Fibroblast of lung (primary cell): Measurements from ENCODE around the gene ELMO1. TPM values are rescaled to one million over a fixed set of nuclear protein-coding genes. Genes with fewer than 3 reads are reported as not detected.
A peak's percentile ranks its signal among the peaks of the same experiment; 100 is the strongest.

ENCODE experiments used
- DNase-seq, 2 donors: peaks; one replicate each; pipeline versions ENCODE4 v3.0.0 to v3.0.0-alpha.2; 2010; ENCODE audit warnings: low read depth in 2 of 2
- H2AFZ ChIP-seq: 2 replicates; pipeline ENCODE4 v1.5.1; 2012; ENCODE audit warnings: low read length, control low read depth, inconsistent platforms
- H3K27ac ChIP-seq: 2 replicates; pipeline ENCODE4 v1.5.1; 2011; ENCODE audit warnings: low read length, control low read depth; ENCODE audit not compliant: insufficient read depth
- H3K27me3 ChIP-seq: 2 replicates; pipeline ENCODE4 v1.5.1; 2011; ENCODE audit warnings: mild to moderate bottlenecking, low read length; ENCODE audit not compliant: control insufficient read depth, insufficient read depth
- H3K36me3 ChIP-seq: 2 replicates; pipeline ENCODE4 v1.5.1; 2011; ENCODE audit warnings: low read length; ENCODE audit not compliant: control insufficient read depth, insufficient read depth
- H3K4me1 ChIP-seq: 2 replicates; pipeline ENCODE4 v1.5.1; 2011; ENCODE audit warnings: low read length; ENCODE audit not compliant: control insufficient read depth, insufficient read depth; ENCODE audit errors: extremely low read depth
- H3K4me2 ChIP-seq: 2 replicates; pipeline ENCODE4 v1.5.1; 2011; ENCODE audit warnings: low read length, control low read depth; ENCODE audit not compliant: insufficient read depth; ENCODE audit errors: extremely low read depth
- H3K4me3 ChIP-seq, 4 experiments: fragments of 200-600 bp in 1 of 4; sonication (generic) in 1 of 4; replicated peaks in 1 of 4; 2 replicates each; pipeline ENCODE4 v1.5.1; 2011 to 2016; ENCODE audit warnings: low read length in 4 of 4, low read depth in 3 of 4, mild to moderate bottlenecking in 3 of 4, control low read depth in 2 of 4, inconsistent platforms in 1 of 4, mixed read lengths in 1 of 4; ENCODE audit not compliant: insufficient read depth in 1 of 4; ENCODE audit errors: control extremely low read depth in 1 of 4
- H3K79me2 ChIP-seq: 2 replicates; pipeline ENCODE4 v1.5.1; 2012; ENCODE audit warnings: mild to moderate bottlenecking, low read length, inconsistent platforms; ENCODE audit not compliant: control insufficient read depth, insufficient read depth
- H3K9ac ChIP-seq: 2 replicates; pipeline ENCODE4 v1.5.1; 2011; ENCODE audit warnings: mild to moderate bottlenecking, low read length, control low read depth; ENCODE audit not compliant: insufficient read depth
- H3K9me3 ChIP-seq: 2 replicates; pipeline ENCODE4 v1.5.1; 2012; ENCODE audit warnings: low read depth, low read length; ENCODE audit not compliant: control insufficient read depth, insufficient read depth
- H4K20me1 ChIP-seq: 2 replicates; pipeline ENCODE4 v1.5.1; 2011; ENCODE audit warnings: low read length; ENCODE audit not compliant: control insufficient read depth, insufficient read depth; ENCODE audit errors: extremely low read depth
- EZH2 ChIP-seq: IDR thresholded peaks from 2 replicates; pipeline ENCODE4 v1.5.1; 2012; ENCODE audit warnings: low read length, control low read depth, mild to moderate bottlenecking; ENCODE audit errors: missing control alignments
- polyA plus RNA-seq, 2 donors: library from polyadenylated mRNA; depleted of rRNA in 1 of 2; stranded (reverse) in 1 of 2; unstranded in 1 of 2; fragments of >200 nt; gene quantifications; 2 replicates each; pipeline ENCODE4 v1.2.1, GENCODE V29; 2011 to 2012; ENCODE audit warnings: missing spikeins in 1 of 2
- total RNA-seq: library from RNA; depleted of rRNA; stranded (reverse); fragments of >200 nt; gene quantifications from 2 replicates; pipeline ENCODE4 v1.2.1, GENCODE V29; 2014
- TF ChIP-seq, protein P1 (sequence below), 2 donors: IDR thresholded peaks in 1 of 2; conservative IDR thresholded peaks in 1 of 2; 1 replicate in 1 of 2; 2 replicates in 1 of 2; pipeline ENCODE4 v1.5.1; 2011 to 2012; ENCODE audit warnings: low read length in 2 of 2, control low read depth in 1 of 2, inconsistent platforms in 1 of 2, low read depth in 1 of 2, mild to moderate bottlenecking in 1 of 2

Gene ELMO1
- total and polyA plus RNA-seq, 2 donors (not counting 1 experiment from before 2014, with no cell fraction given): 0.50 TPM; not detected in 1

DNA sequence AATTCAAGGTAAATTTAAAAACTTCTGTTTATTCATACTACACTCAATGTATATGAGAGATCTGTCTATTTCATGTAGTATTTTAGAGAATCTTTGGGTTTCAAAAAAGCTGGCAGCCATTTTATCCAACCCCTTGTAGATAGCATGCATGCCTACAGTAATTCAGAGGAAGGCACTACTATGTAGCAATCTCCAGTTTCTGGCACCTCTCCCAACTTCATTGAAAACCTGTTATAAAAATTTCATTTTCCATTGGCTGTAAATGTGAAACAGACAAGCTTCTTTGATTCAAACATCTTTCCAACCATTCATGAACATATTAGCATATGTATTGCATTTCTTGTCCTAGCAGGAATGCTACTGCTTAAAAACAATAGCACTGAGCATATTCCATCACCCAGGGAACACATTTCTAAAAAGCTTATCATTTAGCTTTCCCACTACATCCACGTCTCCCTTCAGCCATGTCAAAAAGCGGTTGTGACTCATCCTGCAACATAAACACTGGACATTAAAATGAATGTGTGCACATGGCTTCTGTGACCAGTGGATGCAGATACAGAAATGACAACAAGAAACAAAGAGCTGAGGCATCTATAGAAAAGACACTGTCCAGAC, 393.9 kb downstream of the ELMO1 start:
- peak; percentile 48 to 60 for DNase-seq

DNA sequence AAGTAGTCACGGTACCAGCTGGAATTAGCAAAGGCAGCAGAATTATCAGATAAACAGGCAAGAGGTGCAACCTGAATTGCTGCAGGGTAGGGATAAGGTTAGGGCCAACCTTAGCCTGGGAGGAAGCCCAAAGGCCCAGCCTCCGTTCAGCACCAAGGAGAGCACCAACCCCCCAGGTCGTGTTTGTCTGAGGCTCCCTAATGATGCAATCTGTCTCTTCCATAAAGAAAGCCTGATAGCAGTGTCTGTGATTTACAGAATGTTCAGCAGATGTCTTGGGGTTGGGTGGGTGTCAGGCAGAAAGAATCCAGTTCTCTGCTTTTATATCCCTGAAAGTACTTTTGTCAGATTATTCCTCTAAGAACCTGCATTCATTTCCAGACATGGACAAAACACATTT, 396.0 kb downstream of the ELMO1 start:
- Histone ChIP-seq H3K4me3 (no peak overlapping the region), H3K27ac (no peak overlapping the region), H4K20me1 (no peaks in the 10 kb centered on the region), H3K79me2 (no peaks in the 10 kb centered on the region), H3K4me1 (no peaks in the 10 kb centered on the region), H3K9me3 (no peaks in the 10 kb centered on the region), H3K4me2 (no peak overlapping the region), H3K27me3 (no peaks in the 10 kb centered on the region), H3K36me3 (no peaks in the 10 kb centered on the region), H2AFZ (no peak overlapping the region), H3K9ac (no peak overlapping the region)
- TF ChIP-seq EZH2: no peak
- DNase-seq: peak; percentile 29 to 65

More for the DNA sequence above, 393.9 kb downstream of the ELMO1 start:
- Histone ChIP-seq H3K36me3 (no peaks in the 10 kb centered on the region), H4K20me1 (no peaks in the 10 kb centered on the region), H3K9ac (no peak overlapping the region), H3K27ac (no peak overlapping the region), H3K4me3 (no peak overlapping the region), H3K4me2 (no peak overlapping the region), H2AFZ (no peak overlapping the region), H3K79me2 (no peaks in the 10 kb centered on the region), H3K9me3 (no peaks in the 10 kb centered on the region), H3K27me3 (no peaks in the 10 kb centered on the region), H3K4me1 (no peaks in the 10 kb centered on the region)
- no peak for TF ChIP-seq EZH2
- TF ChIP-seq, protein P1, sequence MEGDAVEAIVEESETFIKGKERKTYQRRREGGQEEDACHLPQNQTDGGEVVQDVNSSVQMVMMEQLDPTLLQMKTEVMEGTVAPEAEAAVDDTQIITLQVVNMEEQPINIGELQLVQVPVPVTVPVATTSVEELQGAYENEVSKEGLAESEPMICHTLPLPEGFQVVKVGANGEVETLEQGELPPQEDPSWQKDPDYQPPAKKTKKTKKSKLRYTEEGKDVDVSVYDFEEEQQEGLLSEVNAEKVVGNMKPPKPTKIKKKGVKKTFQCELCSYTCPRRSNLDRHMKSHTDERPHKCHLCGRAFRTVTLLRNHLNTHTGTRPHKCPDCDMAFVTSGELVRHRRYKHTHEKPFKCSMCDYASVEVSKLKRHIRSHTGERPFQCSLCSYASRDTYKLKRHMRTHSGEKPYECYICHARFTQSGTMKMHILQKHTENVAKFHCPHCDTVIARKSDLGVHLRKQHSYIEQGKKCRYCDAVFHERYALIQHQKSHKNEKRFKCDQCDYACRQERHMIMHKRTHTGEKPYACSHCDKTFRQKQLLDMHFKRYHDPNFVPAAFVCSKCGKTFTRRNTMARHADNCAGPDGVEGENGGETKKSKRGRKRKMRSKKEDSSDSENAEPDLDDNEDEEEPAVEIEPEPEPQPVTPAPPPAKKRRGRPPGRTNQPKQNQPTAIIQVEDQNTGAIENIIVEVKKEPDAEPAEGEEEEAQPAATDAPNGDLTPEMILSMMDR (conservative IDR thresholded peaks at IDR 0.05 in 1 of 2, IDR thresholded peaks at IDR 0.05 in 1 of 2; ENCODE audit: low read depth in 1 of 2, low read length in 2 of 2): no peak

DNA sequence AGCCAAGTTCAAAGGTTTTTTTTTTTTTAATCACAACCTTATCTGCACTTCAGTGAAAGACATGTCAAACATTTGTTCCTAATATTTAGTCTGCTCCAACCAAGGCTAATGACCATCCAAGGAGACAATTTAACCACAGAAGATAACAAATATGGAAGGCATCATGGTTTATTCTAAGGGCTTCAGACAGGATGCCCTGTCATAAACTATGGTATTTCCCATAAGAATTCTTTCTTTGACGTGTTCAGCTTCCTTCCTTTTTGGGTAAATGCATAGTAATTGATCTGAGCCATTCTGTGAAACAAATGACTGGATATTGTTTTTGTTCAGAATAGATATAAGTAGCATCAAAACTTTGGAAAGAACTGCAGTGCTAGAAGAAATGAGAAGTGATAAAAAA, 397.9 kb downstream of the ELMO1 start:
- H4K20me1 ChIP-seq: no peaks in the 10 kb centered on the region
- H3K9ac ChIP-seq: no peak overlapping the region
- H3K27me3 ChIP-seq: no peaks in the 10 kb centered on the region
- DNase-seq: no peak
- H2AFZ ChIP-seq: no peak overlapping the region
- H3K79me2 ChIP-seq: no peaks in the 10 kb centered on the region
- no peak overlapping the region for H3K4me3 ChIP-seq
- TF ChIP-seq, protein P1 (conservative IDR thresholded peaks at IDR 0.05 in 1 of 2, IDR thresholded peaks at IDR 0.05 in 1 of 2; ENCODE audit: low read depth in 1 of 2, low read length in 2 of 2): no peak
- no peak for TF ChIP-seq EZH2
- no peak overlapping the region for H3K4me2 ChIP-seq
- no peak overlapping the region for H3K27ac ChIP-seq
- no peaks in the 10 kb centered on the region for H3K9me3 ChIP-seq
- H3K36me3 ChIP-seq: no peaks in the 10 kb centered on the region
- H3K4me1 ChIP-seq: no peaks in the 10 kb centered on the region
